PC-9 (cell line): ENCODE results near the gene CATSPERB. TPM values are rescaled to one million over a fixed set of nuclear protein-coding genes. Genes with fewer than 3 reads are reported as not detected.

Source experiments
- BruUV-seq: library from RNA; stranded (reverse); fragments of 400-500 nt; replicated peaks from 2 replicates; lab custom pipeline; 2021; lab: Mats Ljungman, UMichigan
- CTCF ChIA-PET: fragments of 300-600 bp; sonication (Branson Sonifier 250); formaldehyde crosslinking; loops from one replicate; lab custom pipeline; 2022; ENCODE audit warnings: antibody characterized with exemption; lab: Charles Lee
- POLR2A ChIA-PET: fragments of 300-600 bp; sonication (Branson Sonifier 250); formaldehyde crosslinking; loops from one replicate; lab custom pipeline; 2022; ENCODE audit warnings: antibody characterized with exemption; ENCODE audit not compliant: unreplicated experiment; lab: Charles Lee
- DNase-seq, 2 experiments: peaks; one replicate each; pipeline versions ENCODE4 v3.0.0 to v3.0.0-alpha.2; 2015 to 2022; ENCODE audit warnings: mixed read lengths in 1 of 2
- H2AFZ ChIP-seq: fragments of 200-600 bp; sonication (generic); 2 replicates; pipeline ENCODE4 v1.8.1; 2017; ENCODE audit warnings: antibody characterized with exemption
- H3F3A ChIP-seq: fragments of 200-600 bp; sonication (generic); 2 replicates; pipeline ENCODE4 v1.8.1; 2017; ENCODE audit warnings: antibody characterized with exemption, mild to moderate bottlenecking, low read depth; ENCODE audit not compliant: insufficient read depth
- H3K27ac ChIP-seq: fragments of 200-600 bp; sonication (generic); 2 replicates; pipeline ENCODE4 v1.6.1; 2016; ENCODE audit warnings: mixed run types
- H3K27me3 ChIP-seq: fragments of 200-600 bp; sonication (generic); 2 replicates; pipeline ENCODE4 v1.6.1; 2016; ENCODE audit warnings: low read depth, mixed run types; ENCODE audit not compliant: insufficient read depth
- H3K36me3 ChIP-seq: fragments of 200-600 bp; sonication (generic); 2 replicates; pipeline ENCODE4 v1.6.1; 2016; ENCODE audit warnings: low read depth, mixed run types
- H3K4me1 ChIP-seq: fragments of 200-600 bp; sonication (generic); replicated peaks from 2 replicates; pipeline ENCODE4 v1.6.1; 2016; ENCODE audit warnings: mixed run types; ENCODE audit not compliant: insufficient read depth
- H3K4me2 ChIP-seq: fragments of 200-600 bp; sonication (generic); 2 replicates; pipeline ENCODE4 v1.6.1; 2017; ENCODE audit warnings: mixed run types
- H3K4me3 ChIP-seq: fragments of 200-600 bp; sonication (generic); 2 replicates; pipeline ENCODE4 v1.6.1; 2016; ENCODE audit warnings: mixed run types
- H3K79me2 ChIP-seq: fragments of 200-600 bp; sonication (generic); 2 replicates; pipeline ENCODE4 v1.6.1; 2017; ENCODE audit warnings: low read depth, mixed run types
- H3K9me2 ChIP-seq: fragments of 200-600 bp; sonication (generic); 2 replicates; pipeline ENCODE4 v1.8.1; 2017; ENCODE audit warnings: mild to moderate bottlenecking; ENCODE audit not compliant: insufficient read depth
- H3K9me3 ChIP-seq: fragments of 200-600 bp; sonication (generic); 2 replicates; pipeline ENCODE4 v1.8.1; 2016; ENCODE audit warnings: low read depth; ENCODE audit not compliant: insufficient read depth
- H4K20me1 ChIP-seq: fragments of 200-600 bp; sonication (generic); 2 replicates; pipeline ENCODE4 v1.8.1; 2017; ENCODE audit not compliant: insufficient read depth
- EZH2 ChIP-seq: fragments of 200-600 bp; sonication (generic); IDR thresholded peaks from 2 replicates; pipeline ENCODE4 v1.8.0; 2017; ENCODE audit warnings: antibody characterized with exemption, low read depth
- intact Hi-C: fragments of 100-400 bp; cut with micrococcal nuclease; formaldehyde crosslinking; loops from one replicate; pipeline ENCODE4 v1.10.0; 2022; ENCODE audit not compliant: unreplicated experiment
- total RNA-seq: library from RNA; stranded (reverse); gene quantifications from 2 replicates; pipeline ENCODE4 v1.2.3, GENCODE V29; 2021
- TF ChIP-seq, protein P1 (sequence below): fragments of 200-600 bp; sonication (generic); conservative IDR thresholded peaks from 2 replicates; pipeline ENCODE4 v1.6.1; 2017; ENCODE audit warnings: mixed run types, antibody characterized with exemption, mild to moderate bottlenecking, moderate library complexity

The CATSPERB gene
- total RNA-seq, 1 experiment from 2014 or later: not detected

DNA sequence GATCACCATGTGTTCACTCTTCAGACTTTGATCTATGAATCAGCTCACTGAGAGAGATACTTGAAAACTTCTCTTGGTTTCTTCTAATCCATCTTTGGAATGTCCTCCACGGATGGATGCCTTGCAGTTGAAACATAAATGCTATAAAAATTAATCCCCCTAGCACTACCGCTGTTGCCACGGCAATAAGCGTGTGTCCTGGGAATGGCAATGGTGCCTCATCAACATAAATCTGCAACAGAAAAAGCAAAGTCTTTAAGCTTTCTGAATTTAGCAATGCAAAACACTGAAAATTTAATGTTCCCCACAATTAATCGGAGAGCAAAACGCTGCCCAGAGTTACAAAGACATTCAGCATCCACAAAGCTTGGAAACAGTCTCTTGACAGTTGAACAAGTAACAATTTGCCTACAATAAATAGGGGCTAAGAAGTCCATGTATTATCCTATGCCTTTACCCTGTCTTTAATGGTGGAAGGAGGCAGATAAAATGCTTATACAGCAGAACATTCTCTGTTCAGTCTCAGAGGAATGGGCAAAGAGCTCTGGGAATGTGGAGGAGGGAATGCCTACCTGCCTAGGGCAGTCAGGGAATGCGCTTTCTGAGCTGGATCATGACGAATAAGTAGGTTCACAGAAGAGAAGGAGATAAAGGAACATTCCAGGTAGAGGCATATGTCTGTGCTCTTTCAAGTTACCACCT, 150.9 kb downstream of the CATSPERB start:
- Histone ChIP-seq H3K9me2 (no peaks in the 10 kb centered on the region), H3K9me3 (peaks cover 2% of the 10 kb centered on the region; the same call in 1 of the 2 replicates), H2AFZ (no peak overlapping the region), H3K4me3 (no peak overlapping the region), H3K36me3 (no peaks in the 10 kb centered on the region), H3F3A (no peaks in the 10 kb centered on the region), H3K79me2 (no peaks in the 10 kb centered on the region), H3K27ac (no peak overlapping the region), H4K20me1 (no peaks in the 10 kb centered on the region), H3K4me1 (no peaks in the 10 kb centered on the region), H3K27me3 (no peaks in the 10 kb centered on the region), H3K4me2 (no peak overlapping the region)
- POLR2A ChIA-PET: no interaction called here
- BruUV-seq: no TSS peak
- intact Hi-C loops: no loop called here
- DNase-seq: no peak
- CTCF ChIA-PET: no interaction called here
- TF ChIP-seq, protein P1, sequence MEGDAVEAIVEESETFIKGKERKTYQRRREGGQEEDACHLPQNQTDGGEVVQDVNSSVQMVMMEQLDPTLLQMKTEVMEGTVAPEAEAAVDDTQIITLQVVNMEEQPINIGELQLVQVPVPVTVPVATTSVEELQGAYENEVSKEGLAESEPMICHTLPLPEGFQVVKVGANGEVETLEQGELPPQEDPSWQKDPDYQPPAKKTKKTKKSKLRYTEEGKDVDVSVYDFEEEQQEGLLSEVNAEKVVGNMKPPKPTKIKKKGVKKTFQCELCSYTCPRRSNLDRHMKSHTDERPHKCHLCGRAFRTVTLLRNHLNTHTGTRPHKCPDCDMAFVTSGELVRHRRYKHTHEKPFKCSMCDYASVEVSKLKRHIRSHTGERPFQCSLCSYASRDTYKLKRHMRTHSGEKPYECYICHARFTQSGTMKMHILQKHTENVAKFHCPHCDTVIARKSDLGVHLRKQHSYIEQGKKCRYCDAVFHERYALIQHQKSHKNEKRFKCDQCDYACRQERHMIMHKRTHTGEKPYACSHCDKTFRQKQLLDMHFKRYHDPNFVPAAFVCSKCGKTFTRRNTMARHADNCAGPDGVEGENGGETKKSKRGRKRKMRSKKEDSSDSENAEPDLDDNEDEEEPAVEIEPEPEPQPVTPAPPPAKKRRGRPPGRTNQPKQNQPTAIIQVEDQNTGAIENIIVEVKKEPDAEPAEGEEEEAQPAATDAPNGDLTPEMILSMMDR: no peak
- TF ChIP-seq EZH2: no peak

DNA sequence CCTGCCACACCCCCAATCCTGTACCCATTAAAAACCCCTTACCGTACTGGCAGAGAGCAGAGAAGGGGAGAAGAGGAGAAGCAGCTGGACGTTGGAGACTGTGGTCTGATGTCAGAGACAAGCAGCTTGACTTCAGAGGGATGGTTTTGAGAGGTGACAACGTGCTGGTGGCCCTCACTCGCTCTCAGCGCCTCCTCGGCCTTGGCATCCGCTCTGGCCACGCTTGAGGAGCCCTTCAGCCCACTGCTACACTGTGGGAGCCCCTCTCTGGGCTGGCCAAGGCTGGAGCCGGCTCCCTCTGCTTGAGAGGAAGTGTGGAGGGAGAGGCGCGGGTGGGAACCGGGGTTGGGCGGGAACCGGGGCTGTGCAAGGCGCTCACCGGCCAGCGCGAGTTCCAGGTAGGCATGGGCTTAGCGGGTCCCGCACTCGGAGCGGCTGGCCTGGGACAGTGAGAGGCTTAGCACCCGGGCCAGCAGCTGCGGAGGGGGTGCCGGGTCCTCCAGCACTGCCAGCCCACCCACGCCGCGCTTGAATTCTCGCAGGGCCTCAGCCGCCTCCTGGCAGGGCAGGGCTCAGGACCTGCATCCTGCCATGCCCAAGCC, 154.2 kb downstream of the CATSPERB start:
- Histone ChIP-seq H3K36me3 (no peaks in the 10 kb centered on the region), H4K20me1 (no peaks in the 10 kb centered on the region), H3K27me3 (no peaks in the 10 kb centered on the region), H3F3A (no peaks in the 10 kb centered on the region), H3K9me2 (no peaks in the 10 kb centered on the region), H3K9me3 (no peaks in the 10 kb centered on the region), H3K4me3 (no peak overlapping the region), H2AFZ (no peak overlapping the region), H3K4me1 (no peaks in the 10 kb centered on the region), H3K4me2 (no peak overlapping the region), H3K27ac (no peak overlapping the region), H3K79me2 (no peaks in the 10 kb centered on the region)
- no TSS peak for BruUV-seq
- no peak for TF ChIP-seq EZH2
- TF ChIP-seq, protein P1: no peak
- ChIA-PET POLR2A (no interaction called here), CTCF (no interaction called here)
- DNase-seq: no peak
- intact Hi-C loops: no loop called here

DNA sequence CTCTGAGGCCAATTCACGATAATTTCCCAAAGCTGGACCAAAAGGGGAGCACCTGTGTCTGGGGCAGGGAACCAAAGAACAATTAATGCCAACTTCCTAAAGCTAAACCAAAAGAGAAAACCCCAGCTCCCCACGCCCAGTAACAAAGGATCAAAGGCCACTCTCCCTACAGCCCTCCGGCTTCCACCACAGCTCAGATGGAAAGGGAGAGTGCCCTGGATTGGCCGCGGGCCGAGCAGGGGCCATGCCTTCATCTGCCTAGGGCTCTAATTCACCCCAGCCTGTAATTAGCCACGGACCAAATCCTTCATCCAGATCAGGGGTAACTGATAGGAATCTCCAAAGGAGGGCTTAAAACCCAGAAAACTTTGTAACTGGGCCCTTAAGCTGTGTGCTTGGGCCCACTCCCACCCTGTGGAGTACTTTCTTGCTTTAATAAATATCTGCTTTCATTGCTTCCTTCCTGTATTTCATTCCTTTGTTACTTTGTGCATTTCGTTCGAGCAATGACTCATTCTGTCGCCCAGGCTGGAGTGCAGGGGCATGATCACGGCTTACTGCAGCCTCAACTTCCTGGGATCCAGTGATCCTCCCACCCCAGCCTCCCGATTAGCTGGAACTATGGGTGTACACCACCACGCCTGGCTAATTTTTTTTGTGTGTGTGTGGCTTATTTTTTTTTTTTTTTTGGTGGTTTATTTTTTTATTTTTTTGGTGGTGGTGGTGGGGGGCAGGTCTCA, 156.2 kb downstream of the CATSPERB start:
- no peak for DNase-seq
- POLR2A ChIA-PET: no interaction called here

More for the DNA sequence above, 156.2 kb downstream of the CATSPERB start:
- no peaks in the 10 kb centered on the region for H3K9me3 ChIP-seq
- no peak overlapping the region for H3K4me3 ChIP-seq
- CTCF ChIA-PET: no interaction called here
- H3K27ac ChIP-seq: no peak overlapping the region
- no peaks in the 10 kb centered on the region for H3K4me1 ChIP-seq
- no TSS peak for BruUV-seq
- H2AFZ ChIP-seq: no peak overlapping the region
- H3K79me2 ChIP-seq: no peaks in the 10 kb centered on the region
- TF ChIP-seq, protein P1: no peak
- TF ChIP-seq EZH2: no peak
- no peaks in the 10 kb centered on the region for H3K36me3 ChIP-seq
- H3K4me2 ChIP-seq: no peak overlapping the region
- H4K20me1 ChIP-seq: no peaks in the 10 kb centered on the region
- no peaks in the 10 kb centered on the region for H3F3A ChIP-seq
- no peaks in the 10 kb centered on the region for H3K9me2 ChIP-seq
- H3K27me3 ChIP-seq: no peaks in the 10 kb centered on the region
- intact Hi-C loops: no loop called here
